ENCODE measurements around the gene KCNJ4.

- TF ChIP-seq RARB (CRISPR knock-in tag; IDR thresholded peaks at IDR 0.05) (no peak), ZNF565 (CRISPR knock-in tag; conservative IDR thresholded peaks at IDR 0.05; ENCODE audit: low read depth) (no peak), ZFP30 (CRISPR knock-in tag; IDR thresholded peaks at IDR 0.05) (no peak), BACH2 (CRISPR knock-in tag; IDR thresholded peaks at IDR 0.05; ENCODE audit: borderline replicate concordance) (no peak), ARNTL (CRISPR knock-in tag; IDR thresholded peaks at IDR 0.05; ENCODE audit: borderline replicate concordance, low read depth) (no peak), OSR1 (CRISPR knock-in tag; IDR thresholded peaks at IDR 0.05) (no peak)
- TF ChIP-seq, protein P1, sequence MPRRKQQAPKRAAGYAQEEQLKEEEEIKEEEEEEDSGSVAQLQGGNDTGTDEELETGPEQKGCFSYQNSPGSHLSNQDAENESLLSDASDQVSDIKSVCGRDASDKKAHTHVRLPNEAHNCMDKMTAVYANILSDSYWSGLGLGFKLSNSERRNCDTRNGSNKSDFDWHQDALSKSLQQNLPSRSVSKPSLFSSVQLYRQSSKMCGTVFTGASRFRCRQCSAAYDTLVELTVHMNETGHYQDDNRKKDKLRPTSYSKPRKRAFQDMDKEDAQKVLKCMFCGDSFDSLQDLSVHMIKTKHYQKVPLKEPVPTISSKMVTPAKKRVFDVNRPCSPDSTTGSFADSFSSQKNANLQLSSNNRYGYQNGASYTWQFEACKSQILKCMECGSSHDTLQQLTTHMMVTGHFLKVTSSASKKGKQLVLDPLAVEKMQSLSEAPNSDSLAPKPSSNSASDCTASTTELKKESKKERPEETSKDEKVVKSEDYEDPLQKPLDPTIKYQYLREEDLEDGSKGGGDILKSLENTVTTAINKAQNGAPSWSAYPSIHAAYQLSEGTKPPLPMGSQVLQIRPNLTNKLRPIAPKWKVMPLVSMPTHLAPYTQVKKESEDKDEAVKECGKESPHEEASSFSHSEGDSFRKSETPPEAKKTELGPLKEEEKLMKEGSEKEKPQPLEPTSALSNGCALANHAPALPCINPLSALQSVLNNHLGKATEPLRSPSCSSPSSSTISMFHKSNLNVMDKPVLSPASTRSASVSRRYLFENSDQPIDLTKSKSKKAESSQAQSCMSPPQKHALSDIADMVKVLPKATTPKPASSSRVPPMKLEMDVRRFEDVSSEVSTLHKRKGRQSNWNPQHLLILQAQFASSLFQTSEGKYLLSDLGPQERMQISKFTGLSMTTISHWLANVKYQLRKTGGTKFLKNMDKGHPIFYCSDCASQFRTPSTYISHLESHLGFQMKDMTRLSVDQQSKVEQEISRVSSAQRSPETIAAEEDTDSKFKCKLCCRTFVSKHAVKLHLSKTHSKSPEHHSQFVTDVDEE (CRISPR knock-in tag; IDR thresholded peaks at IDR 0.05) = no peak
Measured at GRCh38 chr22:38423512-38424503, 31.2 kb downstream of the KCNJ4 start.
